Vagina (tissue), 2 donors: ENCODE measurements around the gene ABCA9.

Experiments
- CTCF ChIP-seq, 3 experiments: fragments of 450-650 bp in 2 of 3; fragments of 200-600 bp in 1 of 3; sonication (generic) in 1 of 3; IDR thresholded peaks; one replicate each; pipeline ENCODE4 v1.5.1; 2017 to 2019; ENCODE audit warnings: antibody characterized with exemption in 3 of 3, mild to moderate bottlenecking in 2 of 3, moderate library complexity in 2 of 3
- POLR2A ChIP-seq, 2 donors: fragments of 450-650 bp; IDR thresholded peaks; one replicate each; pipeline ENCODE4 v1.6.1; 2017; ENCODE audit warnings: antibody characterized with exemption in 2 of 2, mild to moderate bottlenecking in 2 of 2, moderate library complexity in 2 of 2

DNA sequence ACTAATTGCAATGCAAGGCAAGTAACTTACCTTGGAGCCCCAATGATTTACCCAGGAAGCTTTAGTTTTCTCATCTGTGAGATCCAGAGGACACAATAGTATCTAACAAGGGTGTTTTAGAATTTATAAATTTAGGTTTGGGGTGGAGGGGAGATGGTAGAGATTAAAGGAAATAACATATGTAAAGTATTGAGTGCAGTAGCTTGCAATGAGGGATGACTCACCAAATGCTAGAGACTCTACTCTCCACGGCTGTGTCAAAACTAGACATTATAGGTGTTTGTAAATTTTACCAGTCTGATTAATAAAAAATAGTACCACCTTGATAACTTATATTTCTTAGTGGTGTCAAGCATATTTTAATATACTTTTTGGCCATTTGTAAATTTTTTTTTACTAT, 3.7 kb upstream of the ABCA9 start:
- TF ChIP-seq POLR2A (IDR thresholded peaks at IDR 0.05) (no peak), CTCF (IDR thresholded peaks at IDR 0.05) (no peak)
